Measurements from ENCODE around the gene C10orf53.

GRCh38 chr10:49690698-49691356, 11.4 kb downstream of the C10orf53 start:
- TF ChIP-seq PATZ1 (CRISPR knock-in tag; IDR thresholded peaks at IDR 0.05; ENCODE audit: borderline replicate concordance) = no peak
- TF ChIP-seq CSRNP3 (CRISPR knock-in tag; IDR thresholded peaks at IDR 0.05) = no peak
- no peak for TF ChIP-seq TSHZ2 (CRISPR knock-in tag; IDR thresholded peaks at IDR 0.05)
- no peak for TF ChIP-seq GLIS3 (CRISPR knock-in tag; IDR thresholded peaks at IDR 0.05)
- no peak for TF ChIP-seq ZNF70 (CRISPR knock-in tag; IDR thresholded peaks at IDR 0.05)
- TF ChIP-seq ARNTL (CRISPR knock-in tag; IDR thresholded peaks at IDR 0.05; ENCODE audit: borderline replicate concordance, low read depth) = no peak
- no peak for TF ChIP-seq BACH2 (CRISPR knock-in tag; IDR thresholded peaks at IDR 0.05; ENCODE audit: borderline replicate concordance)
